Heart left ventricle (tissue), 13 donors: ENCODE measurements around the gene RECK.

Source experiments
- CTCF ChIP-seq, 12 donors: fragments of 200-600 bp; sonication (generic) in 4 of 12; IDR thresholded peaks; one replicate each; pipeline versions ENCODE4 v1.5.0 to v1.8.0; 2018 to 2022; ENCODE audit warnings: antibody characterized with exemption in 12 of 12, mild to moderate bottlenecking in 5 of 12
- POLR2A ChIP-seq, 2 donors: fragments of 450-650 bp; IDR thresholded peaks; one replicate each; pipeline ENCODE4 v1.6.1; 2017; ENCODE audit warnings: antibody characterized with exemption in 2 of 2, mild to moderate bottlenecking in 2 of 2, moderate library complexity in 2 of 2
- donor health status: ischemic (EF 13 %, LVEDD 7.1; RV severe dilation, severe dysfunction).
- donor health status: DM: no; HTN: yes; CAD: no.
- donor health status: DM: no; HTN: no; CAD: no.
- donor health status: ischemic (EF 25% LVEDD 6.9; RV normal size, moderate dysfunction).
- donor health status: ischemic (EF 25% LVEDD 5.7; RV mildly dilated, moderate dysfunction).
- donor health status: ischemic (EF 35%, LVEDD 5.7; RV mildly dilated, moderate dysfunction).
- donor health status: nonischemic (EF 11% LVEDD 7.7; RV severe dilation, severe dysfunction).
- donor health status: DM: yes; HTN: yes; CAD: no.
- donor health status: PGD.
- donor health status: ischemic (EF 29% LVEDD 5.4; RV normal size, mild dysfunction).
- donor health status: nonischemic (EF 23%, LVEDD 6.1; RV moderate dilation, normal function).

- no peak for TF ChIP-seq CTCF (IDR thresholded peaks at IDR 0.05)
- no peak for TF ChIP-seq POLR2A (IDR thresholded peaks at IDR 0.05)
Observed at GRCh38 chr9:36129139-36129538, 92.4 kb downstream of the RECK start.
